Neuron (in vitro differentiated cells): Measurements from ENCODE around the gene HBB.
"Not testable (repeated sequence)": the region's sequence is repeated elsewhere in the genome, so short reads cannot be mapped to it uniquely, and the experiment has no call there.

Experiments used
- H2AFZ ChIP-seq: one replicate; pipeline ENCODE4 v1.6.1; 2013; ENCODE audit warnings: low read depth, mild to moderate bottlenecking, inconsistent platforms, low read length, moderate library complexity
- H3K27me3 ChIP-seq: one replicate; pipeline ENCODE4 v1.6.1; 2013; ENCODE audit warnings: low read length; ENCODE audit not compliant: insufficient read depth
- H3K36me3 ChIP-seq: one replicate; pipeline ENCODE4 v1.6.1; 2013; ENCODE audit warnings: low read length; ENCODE audit not compliant: insufficient read depth
- H3K4me1 ChIP-seq: one replicate; pipeline ENCODE4 v1.6.1; 2013; ENCODE audit warnings: low read length; ENCODE audit not compliant: insufficient read depth
- H3K4me3 ChIP-seq: 2 replicates; pipeline ENCODE4 v1.5.1; 2013; ENCODE audit warnings: mild to moderate bottlenecking, low read length, moderate library complexity
- H3K9me3 ChIP-seq: one replicate; pipeline ENCODE4 v1.6.1; 2013; ENCODE audit warnings: low read length

Gene HBB

GRCh38 chr11:5253440-5253839 is 26.6 kb upstream of the HBB start:
- H3K9me3 ChIP-seq, H3K27me3 ChIP-seq, H3K36me3 ChIP-seq: not testable (repeated sequence)

GRCh38 chr11:5252919-5253265 is 26.0 kb upstream of the HBB start:
- no peaks in the 10 kb centered on the region for H3K27me3 ChIP-seq
- no peaks in the 10 kb centered on the region for H3K9me3 ChIP-seq
- H2AFZ ChIP-seq = no peak overlapping the region
- H3K36me3 ChIP-seq = no peaks in the 10 kb centered on the region
- H3K4me3 ChIP-seq = no peak overlapping the region
- no peaks in the 10 kb centered on the region for H3K4me1 ChIP-seq

More at GRCh38 chr11:5253440-5253839, 26.6 kb upstream of the HBB start:
- not testable (repeated sequence) for H3K4me1 ChIP-seq, H2AFZ ChIP-seq, H3K4me3 ChIP-seq

- Histone ChIP-seq H2AFZ (no peak overlapping the region), H3K4me3 (no peak overlapping the region), H3K9me3 (no peaks in the 10 kb centered on the region), H3K27me3 (no peaks in the 10 kb centered on the region), H3K4me1 (no peaks in the 10 kb centered on the region), H3K36me3 (no peaks in the 10 kb centered on the region)
Measured at GRCh38 chr11:5252192-5252918, 25.5 kb upstream of the HBB start.

GRCh38 chr11:5251746-5252145 is 24.9 kb upstream of the HBB start:
- no peaks in the 10 kb centered on the region for H3K4me1 ChIP-seq
- H2AFZ ChIP-seq = no peak overlapping the region
- H3K4me3 ChIP-seq = no peak overlapping the region
- H3K27me3 ChIP-seq = no peaks in the 10 kb centered on the region
- H3K36me3 ChIP-seq = no peaks in the 10 kb centered on the region
- no peaks in the 10 kb centered on the region for H3K9me3 ChIP-seq

GRCh38 chr11:5250543-5251204 is 23.8 kb upstream of the HBB start:
- H3K4me1 ChIP-seq = no peaks in the 10 kb centered on the region
- no peaks in the 10 kb centered on the region for H3K27me3 ChIP-seq
- H3K4me3 ChIP-seq = no peak overlapping the region
- no peaks in the 10 kb centered on the region for H3K9me3 ChIP-seq
- H2AFZ ChIP-seq = no peak overlapping the region
- no peaks in the 10 kb centered on the region for H3K36me3 ChIP-seq

- not testable (repeated sequence) for H2AFZ ChIP-seq, H3K9me3 ChIP-seq, H3K27me3 ChIP-seq, H3K4me1 ChIP-seq, H3K36me3 ChIP-seq, H3K4me3 ChIP-seq
Measured at GRCh38 chr11:5249807-5250396, 23.0 kb upstream of the HBB start, which contains the start of gene HBG1. Gene HBG1, minus strand, starts transcription at chr11:5249857. Its CDS starts 53 bp downstream, at chr11:5249804.

- H3K4me3 ChIP-seq, H3K27me3 ChIP-seq, H3K9me3 ChIP-seq, H2AFZ ChIP-seq, H3K36me3 ChIP-seq, H3K4me1 ChIP-seq: not testable (repeated sequence)
Measured at GRCh38 chr11:5248498-5248897, 21.6 kb upstream of the HBB start.

GRCh38 chr11:5247472-5248192 is 20.8 kb upstream of the HBB start:
- no peaks in the 10 kb centered on the region for H3K27me3 ChIP-seq
- no peaks in the 10 kb centered on the region for H3K4me1 ChIP-seq
- no peak overlapping the region for H3K4me3 ChIP-seq
- H2AFZ ChIP-seq = no peak overlapping the region
- no peaks in the 10 kb centered on the region for H3K36me3 ChIP-seq
- no peaks in the 10 kb centered on the region for H3K9me3 ChIP-seq

GRCh38 chr11:5246772-5247471 is 20.1 kb upstream of the HBB start:
- Histone ChIP-seq H3K4me3 (no peak overlapping the region), H3K9me3 (no peaks in the 10 kb centered on the region), H3K36me3 (no peaks in the 10 kb centered on the region), H3K4me1 (no peaks in the 10 kb centered on the region), H2AFZ (no peak overlapping the region), H3K27me3 (no peaks in the 10 kb centered on the region)

GRCh38 chr11:5245155-5245554 is 18.3 kb upstream of the HBB start:
- no peaks in the 10 kb centered on the region for H3K36me3 ChIP-seq
- no peak overlapping the region for H2AFZ ChIP-seq
- no peaks in the 10 kb centered on the region for H3K4me1 ChIP-seq
- H3K27me3 ChIP-seq = no peaks in the 10 kb centered on the region
- no peaks in the 10 kb centered on the region for H3K9me3 ChIP-seq
- H3K4me3 ChIP-seq = no peak overlapping the region

GRCh38 chr11:5243816-5244180 is 16.9 kb upstream of the HBB start:
- Histone ChIP-seq H3K27me3 (no peaks in the 10 kb centered on the region), H2AFZ (no peak overlapping the region), H3K9me3 (no peaks in the 10 kb centered on the region), H3K4me3 (no peak overlapping the region), H3K36me3 (no peaks in the 10 kb centered on the region), H3K4me1 (no peaks in the 10 kb centered on the region)

GRCh38 chr11:5242933-5243815 is 16.3 kb upstream of the HBB start:
- no peaks in the 10 kb centered on the region for H3K4me1 ChIP-seq
- H3K27me3 ChIP-seq = no peaks in the 10 kb centered on the region
- no peaks in the 10 kb centered on the region for H3K9me3 ChIP-seq
- H2AFZ ChIP-seq = no peak overlapping the region
- H3K4me3 ChIP-seq = no peak overlapping the region
- no peaks in the 10 kb centered on the region for H3K36me3 ChIP-seq
